ENCODE measurements around the gene GORAB.

- TF ChIP-seq CTCF (IDR thresholded peaks at IDR 0.05; ENCODE audit: extremely low read depth in 1 of 2, insufficient read depth in 1 of 2, low read depth in 1 of 2, low read length in 2 of 2), result no peak
- no peak for TF ChIP-seq POLR2A (IDR thresholded peaks at IDR 0.05; ENCODE audit: low read depth, low read length)
- no peak for TF ChIP-seq EZH2 (IDR thresholded peaks at IDR 0.05; ENCODE audit: borderline replicate concordance, low read depth, low read length, severe bottlenecking)
- no peak for TF ChIP-seq MAX (IDR thresholded peaks at IDR 0.05; ENCODE audit: insufficient read depth, insufficient read length)
- no peak for TF ChIP-seq FOS (IDR thresholded peaks at IDR 0.05; ENCODE audit: borderline replicate concordance, insufficient read depth, low read length)
- TF ChIP-seq POLR2AphosphoS5 (IDR thresholded peaks at IDR 0.05; ENCODE audit: insufficient read depth, low read depth, low read length), result no peak
These were observed 15.3 kb downstream of the GORAB start for GRCh38 chr1:170547255-170547654.

Data from endothelial cell of umbilical vein (primary cell).